AG10803 (cell line): ENCODE measurements around the gene PAX5.
A peak's percentile ranks its signal among the peaks of the same experiment; 100 is the strongest.

ENCODE experiments used
- DNase-seq: peaks from one replicate; pipeline ENCODE4 v3.0.0; 2010; ENCODE audit warnings: low read depth
- H3K4me3 ChIP-seq: 2 replicates; pipeline ENCODE4 v1.5.1; 2011; ENCODE audit warnings: mild to moderate bottlenecking, low read length, control low read depth
- TF ChIP-seq, protein P1 (sequence below): conservative IDR thresholded peaks from 2 replicates; pipeline ENCODE4 v1.5.1; 2011; ENCODE audit warnings: mild to moderate bottlenecking, low read length, control low read depth, inconsistent platforms

The PAX5 gene

DNA sequence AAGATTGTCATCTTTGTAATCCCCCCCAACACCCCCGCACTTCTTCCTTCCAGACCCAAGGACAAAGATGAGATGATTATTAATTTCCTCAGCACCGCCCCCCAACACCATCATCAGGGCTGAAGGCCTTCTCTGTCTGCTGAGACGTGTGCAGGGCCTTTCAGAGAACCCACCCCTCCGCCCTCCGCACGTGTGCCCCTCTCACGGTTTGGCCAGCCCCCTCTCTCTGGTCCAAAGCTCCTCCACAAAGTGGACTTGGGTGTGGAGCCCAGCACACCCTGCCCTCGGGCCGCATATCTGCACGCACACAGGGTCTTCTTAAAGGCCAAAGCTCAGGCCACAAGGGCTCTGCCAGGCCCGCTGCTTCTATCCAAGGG is 32.0 kb downstream of the PAX5 start:
- DNase-seq: no peak
- TF ChIP-seq, protein P1, sequence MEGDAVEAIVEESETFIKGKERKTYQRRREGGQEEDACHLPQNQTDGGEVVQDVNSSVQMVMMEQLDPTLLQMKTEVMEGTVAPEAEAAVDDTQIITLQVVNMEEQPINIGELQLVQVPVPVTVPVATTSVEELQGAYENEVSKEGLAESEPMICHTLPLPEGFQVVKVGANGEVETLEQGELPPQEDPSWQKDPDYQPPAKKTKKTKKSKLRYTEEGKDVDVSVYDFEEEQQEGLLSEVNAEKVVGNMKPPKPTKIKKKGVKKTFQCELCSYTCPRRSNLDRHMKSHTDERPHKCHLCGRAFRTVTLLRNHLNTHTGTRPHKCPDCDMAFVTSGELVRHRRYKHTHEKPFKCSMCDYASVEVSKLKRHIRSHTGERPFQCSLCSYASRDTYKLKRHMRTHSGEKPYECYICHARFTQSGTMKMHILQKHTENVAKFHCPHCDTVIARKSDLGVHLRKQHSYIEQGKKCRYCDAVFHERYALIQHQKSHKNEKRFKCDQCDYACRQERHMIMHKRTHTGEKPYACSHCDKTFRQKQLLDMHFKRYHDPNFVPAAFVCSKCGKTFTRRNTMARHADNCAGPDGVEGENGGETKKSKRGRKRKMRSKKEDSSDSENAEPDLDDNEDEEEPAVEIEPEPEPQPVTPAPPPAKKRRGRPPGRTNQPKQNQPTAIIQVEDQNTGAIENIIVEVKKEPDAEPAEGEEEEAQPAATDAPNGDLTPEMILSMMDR: no peak
- no peak overlapping the region for H3K4me3 ChIP-seq

DNA sequence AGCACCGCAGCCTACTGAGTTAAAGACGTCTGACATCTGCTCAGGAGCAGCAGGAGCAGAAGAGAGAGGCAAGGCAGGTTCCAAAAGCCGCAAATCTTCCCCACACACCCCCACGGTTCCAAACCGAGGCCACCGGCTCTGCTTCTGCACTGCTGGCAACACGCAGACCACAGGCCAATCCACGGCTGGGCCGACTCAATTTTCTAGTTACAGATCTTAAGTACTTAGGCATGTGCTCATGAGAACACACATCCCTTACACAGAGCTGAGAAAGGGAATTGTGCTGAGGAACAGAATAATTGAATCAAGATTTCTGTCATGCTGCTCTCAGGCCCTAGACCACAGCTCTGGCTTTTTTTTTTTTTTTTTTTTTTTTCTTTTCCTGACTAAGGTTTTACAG is 32.6 kb downstream of the PAX5 start:
- TF ChIP-seq, protein P1: no peak
- H3K4me3 ChIP-seq: no peak overlapping the region
- peak; percentile 16 for DNase-seq

DNA sequence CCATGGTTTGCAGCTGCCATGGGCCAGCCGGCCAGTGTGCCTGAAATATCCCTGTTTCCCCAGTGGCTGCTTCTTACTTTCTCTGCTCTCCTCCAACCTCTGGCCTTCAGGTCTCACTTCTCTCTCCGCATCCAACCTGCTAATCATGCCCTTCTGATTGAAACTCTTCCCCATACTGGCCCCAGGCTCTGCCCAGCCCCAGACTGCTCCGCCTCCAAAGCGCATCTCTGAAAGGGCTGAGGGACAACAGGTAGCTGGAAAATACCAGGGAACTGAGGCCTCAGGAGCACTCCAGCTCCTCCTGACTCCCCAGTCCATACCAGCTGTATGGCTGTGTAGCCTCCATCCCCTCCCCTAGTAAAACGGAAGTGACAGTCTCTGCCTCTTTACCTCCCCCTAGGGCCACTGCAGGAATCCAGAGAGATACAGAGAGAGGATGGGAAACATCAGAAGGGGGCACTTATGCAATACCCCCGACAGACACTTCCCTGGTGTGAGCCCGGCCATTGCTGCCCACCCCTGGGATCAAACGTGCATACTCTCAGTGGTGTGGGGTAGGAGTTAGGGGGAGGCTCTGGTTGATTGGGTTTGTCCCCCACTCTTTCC is 34.2 kb downstream of the PAX5 start:
- no peak for DNase-seq
- H3K4me3 ChIP-seq: no peak overlapping the region
- TF ChIP-seq, protein P1: no peak

DNA sequence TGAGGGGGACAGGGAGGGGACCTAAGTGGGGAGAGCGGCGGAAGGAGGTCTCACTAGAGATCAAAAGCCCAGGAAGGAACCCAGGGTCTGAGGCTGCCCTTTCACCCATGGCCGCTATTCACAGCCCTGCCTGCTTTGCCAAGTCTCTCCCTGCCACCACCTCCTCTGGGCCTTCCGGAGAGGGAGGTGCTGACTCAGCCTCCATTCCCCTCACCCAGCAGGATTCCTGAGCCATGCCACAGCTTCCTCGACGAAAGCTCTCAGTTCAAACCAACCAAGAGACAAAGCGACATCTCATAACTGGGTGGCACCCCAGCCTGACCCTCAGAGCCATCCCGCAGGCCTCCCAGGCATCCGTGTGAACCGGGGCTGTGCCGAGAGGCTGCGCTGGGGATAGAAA is 36.7 kb downstream of the PAX5 start:
- DNase-seq: peak; percentile 8
- no peak overlapping the region for H3K4me3 ChIP-seq
- TF ChIP-seq, protein P1: no peak

DNA sequence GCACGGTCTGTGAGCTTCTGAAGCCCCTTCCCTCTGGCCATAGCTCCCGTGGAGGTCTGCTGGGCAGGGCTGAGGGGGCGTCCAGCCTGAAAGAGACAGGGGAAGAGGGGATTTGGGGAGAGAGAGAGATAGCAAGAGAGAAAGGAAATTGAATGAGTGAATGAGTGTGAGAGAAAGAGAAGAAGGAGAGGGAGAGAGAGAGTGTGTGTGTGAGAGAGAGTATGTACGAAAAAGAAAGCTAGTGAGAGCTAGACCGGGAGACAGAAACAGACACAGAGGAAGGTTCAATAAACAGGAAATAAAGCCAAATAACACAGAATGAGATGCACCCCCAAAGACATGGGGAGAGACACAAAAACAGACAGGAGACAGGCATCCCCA is 37.4 kb downstream of the PAX5 start:
- TF ChIP-seq, protein P1: no peak
- no peak for DNase-seq
- H3K4me3 ChIP-seq: no peak overlapping the region

DNA sequence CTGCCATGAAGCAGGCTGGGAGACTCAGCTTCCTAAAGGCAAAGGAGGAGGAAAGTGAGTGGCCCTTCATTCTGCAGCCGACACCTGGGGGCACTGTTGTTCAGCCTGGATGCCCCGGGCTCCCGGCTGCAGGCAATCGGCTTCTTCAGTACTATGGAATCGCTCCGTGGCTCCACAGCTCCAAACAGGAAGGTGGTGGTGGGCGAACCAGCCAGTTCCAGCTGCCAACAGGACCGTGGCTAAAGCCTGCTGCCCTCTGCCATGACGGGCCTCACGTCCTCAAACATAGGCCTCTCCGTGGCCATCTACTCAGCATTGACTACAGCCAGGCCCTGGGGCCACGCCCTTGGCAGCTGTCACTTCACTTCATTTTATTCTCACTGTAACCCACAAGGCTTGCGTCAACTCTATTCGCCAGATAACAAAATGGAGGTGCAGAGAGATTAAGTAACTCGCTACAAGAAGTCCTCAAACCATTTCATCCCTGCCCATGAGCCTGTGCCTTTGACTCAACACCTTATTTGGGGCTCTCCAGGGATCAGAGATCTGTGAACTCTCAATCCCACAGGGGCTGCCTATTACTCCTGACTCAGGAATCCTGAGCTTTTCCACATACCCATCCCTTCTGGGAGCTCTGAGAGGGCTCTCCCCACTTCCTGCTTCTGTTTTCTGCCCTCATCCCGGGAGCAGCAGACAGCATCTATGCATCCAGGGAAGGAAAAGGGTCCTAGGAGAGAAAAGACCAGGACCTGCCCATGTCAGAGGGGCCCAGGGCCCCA is 38.0 kb downstream of the PAX5 start:
- peak; percentile 35 for DNase-seq
- H3K4me3 ChIP-seq: no peak overlapping the region
- TF ChIP-seq, protein P1: peak; percentile 58
